NCI-H1694 treated with DMSO at 0.1 percent for 48 hours (cell line): ENCODE measurements around the gene METTL1.
A peak's percentile ranks its signal among the peaks of the same experiment; 100 is the strongest.
"Not testable (repeated sequence)": the region's sequence is repeated elsewhere in the genome, so short reads cannot be mapped to it uniquely, and the experiment has no call there.

Experiments used
- DNase-seq: peaks from one replicate; lab custom pipeline; 2025; lab: John Stamatoyannopoulos, UW

METTL1 gene

GRCh38 chr12:57724003-57724935 is 47.6 kb downstream of the METTL1 start:
- DNase-seq: no peak

GRCh38 chr12:57723630-57723962 is 48.3 kb downstream of the METTL1 start:
- no peak for DNase-seq

- DNase-seq: peak; percentile 12
Measured at GRCh38 chr12:57722716-57723629, 48.9 kb downstream of the METTL1 start.

GRCh38 chr12:57721846-57722608 is 49.9 kb downstream of the METTL1 start:
- DNase-seq: not testable (repeated sequence)

GRCh38 chr12:57720606-57721595 is 51.0 kb downstream of the METTL1 start:
- no peak for DNase-seq

DNA sequence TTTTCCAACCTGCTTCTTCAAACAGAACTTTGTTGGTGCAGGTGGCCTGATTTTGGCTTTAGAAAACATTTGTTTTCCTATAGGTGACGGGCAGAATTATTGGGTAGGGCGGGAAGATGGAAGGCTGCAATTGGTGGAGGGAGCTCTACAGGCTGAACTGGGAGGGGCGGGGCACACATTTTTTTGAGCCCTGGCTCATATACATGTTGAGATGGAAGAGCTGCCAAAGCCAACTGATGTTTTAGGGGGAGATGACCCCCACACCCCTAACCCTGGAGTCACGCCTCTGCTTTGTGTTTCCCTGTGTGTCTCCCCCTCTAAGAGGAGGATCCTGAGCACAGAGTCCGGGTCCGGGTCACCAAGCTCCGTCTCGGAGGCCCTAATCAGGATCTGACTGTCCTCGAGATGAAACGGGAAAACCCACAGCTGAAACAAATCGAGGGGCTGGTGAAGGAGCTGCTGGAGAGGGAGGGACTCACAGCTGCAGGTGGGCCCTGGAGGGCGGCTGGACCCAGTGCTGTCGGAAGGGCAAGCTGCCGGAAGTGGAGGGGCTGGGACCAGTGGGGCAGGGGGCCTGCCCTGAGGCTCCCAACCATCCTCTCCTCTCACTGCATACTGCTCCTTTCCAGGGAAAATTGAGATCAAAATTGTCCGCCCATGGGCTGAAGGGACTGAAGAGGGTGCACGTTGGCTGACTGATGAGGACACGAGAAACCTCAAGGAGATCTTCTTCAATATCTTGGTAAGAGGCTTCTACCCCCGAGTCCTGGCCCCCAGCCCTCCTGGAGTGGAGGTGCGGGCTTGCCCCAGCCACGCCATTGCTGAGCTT is 51.9 kb downstream of the METTL1 start:
- DNase-seq: no peak

- DNase-seq: no peak
Measured at GRCh38 chr12:57718641-57719528, 53.0 kb downstream of the METTL1 start.
